Skeletal muscle cell (primary cell): Measurements from ENCODE around the gene HPCAL1.
A peak's percentile ranks its signal among the peaks of the same experiment; 100 is the strongest.
"Not testable (repeated sequence)": the region's sequence is repeated elsewhere in the genome, so short reads cannot be mapped to it uniquely, and the experiment has no call there.

Experiments
- DNase-seq: peaks from one replicate; pipeline ENCODE4 v3.0.0-alpha.2; 2010; ENCODE audit warnings: low read depth
- H3K4me3 ChIP-seq: 2 replicates; pipeline ENCODE4 v1.5.1; 2011; ENCODE audit warnings: low read depth, mild to moderate bottlenecking, control low read depth, low read length, moderate library complexity

HPCAL1 gene

GRCh38 chr2:10457195-10457594, 154.5 kb downstream of the HPCAL1 start:
- H3K4me3 ChIP-seq, DNase-seq: not testable (repeated sequence)

GRCh38 chr2:10457846-10458598, 155.3 kb downstream of the HPCAL1 start:
- H3K4me3 ChIP-seq, result no peak overlapping the region
- DNase-seq, result peak; percentile 36

- DNase-seq, result no peak
- no peak overlapping the region for H3K4me3 ChIP-seq
Measured at GRCh38 chr2:10460366-10460796, 157.7 kb downstream of the HPCAL1 start.

- no peak overlapping the region for H3K4me3 ChIP-seq
- DNase-seq, result no peak
Measured at GRCh38 chr2:10462178-10463083, 159.7 kb downstream of the HPCAL1 start.

- no peak overlapping the region for H3K4me3 ChIP-seq
- DNase-seq, result no peak
Measured at GRCh38 chr2:10465910-10466309, 163.2 kb downstream of the HPCAL1 start.

GRCh38 chr2:10466801-10467200, 164.1 kb downstream of the HPCAL1 start:
- no peak overlapping the region for H3K4me3 ChIP-seq
- DNase-seq, result no peak

GRCh38 chr2:10467401-10467800, 164.7 kb downstream of the HPCAL1 start:
- H3K4me3 ChIP-seq, result no peak overlapping the region
- no peak for DNase-seq

GRCh38 chr2:10469301-10469700, 166.6 kb downstream of the HPCAL1 start:
- no peak for DNase-seq
- no peak overlapping the region for H3K4me3 ChIP-seq

- no peak for DNase-seq
Measured at GRCh38 chr2:10469955-10470608, 167.4 kb downstream of the HPCAL1 start.

GRCh38 chr2:10471046-10471571, 168.4 kb downstream of the HPCAL1 start:
- H3K4me3 ChIP-seq, result no peak overlapping the region
- DNase-seq, result no peak

More at GRCh38 chr2:10469955-10470608, 167.4 kb downstream of the HPCAL1 start:
- H3K4me3 ChIP-seq, result no peak overlapping the region

GRCh38 chr2:10471955-10472354, 169.3 kb downstream of the HPCAL1 start:
- no peak overlapping the region for H3K4me3 ChIP-seq
- DNase-seq, result no peak

GRCh38 chr2:10473121-10473756, 170.5 kb downstream of the HPCAL1 start:
- H3K4me3 ChIP-seq, result no peak overlapping the region
- no peak for DNase-seq

- DNase-seq, result no peak
- H3K4me3 ChIP-seq, result no peak overlapping the region
Measured at GRCh38 chr2:10475221-10475722, 172.6 kb downstream of the HPCAL1 start.

GRCh38 chr2:10475811-10476660, 173.3 kb downstream of the HPCAL1 start:
- DNase-seq, result no peak
- H3K4me3 ChIP-seq, result no peak overlapping the region

- H3K4me3 ChIP-seq, result no peak overlapping the region
- no peak for DNase-seq
Measured at GRCh38 chr2:10476723-10477442, 174.2 kb downstream of the HPCAL1 start.
